ENCODE measurements around the gene AGBL4.

AGBL4 gene

GRCh38 chr1:48543854-48544253 is 1479.9 kb downstream of the AGBL4 start:
- TF ChIP-seq CTCF (IDR thresholded peaks at IDR 0.05; ENCODE audit: extremely low read depth, missing control alignments) = no peak
- no peak for DNase-seq (ENCODE audit: low spot score)

- no peak for TF ChIP-seq CTCF (IDR thresholded peaks at IDR 0.05; ENCODE audit: extremely low read depth, missing control alignments)
- DNase-seq (ENCODE audit: low spot score) = no peak
Observed at GRCh38 chr1:48540587-48540986, 1483.2 kb downstream of the AGBL4 start.

- DNase-seq (ENCODE audit: low spot score) = no peak
- TF ChIP-seq CTCF (IDR thresholded peaks at IDR 0.05; ENCODE audit: extremely low read depth, missing control alignments) = no peak
Observed at GRCh38 chr1:48536477-48536876, 1487.3 kb downstream of the AGBL4 start.

- TF ChIP-seq CTCF (IDR thresholded peaks at IDR 0.05; ENCODE audit: extremely low read depth, missing control alignments) = no peak
- DNase-seq (ENCODE audit: low spot score) = no peak
Observed at GRCh38 chr1:48532976-48533375, 1490.8 kb downstream of the AGBL4 start.

GRCh38 chr1:48530727-48531351 is 1492.9 kb downstream of the AGBL4 start:
- peak; percentile 62 for DNase-seq (ENCODE audit: low spot score)
- TF ChIP-seq CTCF (IDR thresholded peaks at IDR 0.05; ENCODE audit: extremely low read depth, missing control alignments) = peak; percentile 42

- DNase-seq (ENCODE audit: low spot score) = no peak
- no peak for TF ChIP-seq CTCF (IDR thresholded peaks at IDR 0.05; ENCODE audit: extremely low read depth, missing control alignments)
Observed at GRCh38 chr1:48527051-48527450, 1496.7 kb downstream of the AGBL4 start.

GRCh38 chr1:48526008-48526710 is 1497.6 kb downstream of the AGBL4 start:
- no peak for TF ChIP-seq CTCF (IDR thresholded peaks at IDR 0.05; ENCODE audit: extremely low read depth, missing control alignments)
- no peak for DNase-seq (ENCODE audit: low spot score)

All from GM20000 (cell line).